HG02943 (cell line): ENCODE results near the gene RBMS3.
"Not testable (repeated sequence)": the region's sequence is repeated elsewhere in the genome, so short reads cannot be mapped to it uniquely, and the experiment has no call there.

ENCODE experiments used
- ATAC-seq: cut with Tn5 transposase; IDR thresholded peaks from one replicate; pipeline ENCODE4 v1.9.1; 2021; ENCODE audit warnings: mild to moderate bottlenecking, low read depth, moderate library complexity; ENCODE audit not compliant: unreplicated experiment

RBMS3 gene

DNA sequence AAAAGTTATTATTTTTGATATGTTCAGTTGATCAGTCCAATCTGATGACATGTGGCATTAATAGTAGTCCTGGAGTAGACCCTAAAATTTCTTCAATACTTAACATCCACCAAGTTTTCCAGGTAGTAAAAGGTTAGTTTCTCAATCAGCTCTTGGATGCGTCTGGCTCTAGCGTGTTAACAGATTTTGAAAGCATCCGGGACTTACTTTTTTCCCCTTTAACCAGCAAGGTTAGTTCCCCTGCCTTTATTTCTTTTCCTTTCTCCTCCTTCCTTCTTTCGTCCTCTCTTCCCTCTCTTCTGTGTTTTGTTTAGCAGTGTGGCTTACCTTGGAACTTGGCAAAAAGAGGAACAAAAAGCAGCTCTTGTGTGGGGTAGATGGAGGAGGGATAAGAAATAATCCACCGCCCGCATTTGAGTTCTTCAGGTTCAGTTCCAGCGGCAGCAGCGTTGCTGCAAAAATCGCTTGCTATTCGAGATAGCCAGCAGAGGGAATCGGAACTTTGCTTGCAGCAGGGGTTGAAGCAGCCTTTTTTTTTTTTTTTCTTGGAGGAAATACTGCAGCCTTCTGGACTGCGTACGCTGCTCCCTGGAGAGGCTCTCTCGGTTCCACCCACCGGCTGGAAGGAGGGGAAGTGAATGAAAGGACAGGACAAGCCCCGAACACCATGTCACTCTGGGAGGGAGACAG is at the start of gene RBMS3:
TSS of gene RBMS3 (plus strand) at position 668 of the 690 bp plus-strand sequence.
- ATAC-seq = no peak

GRCh38 chr3:29233126-29233525 is 47.7 kb upstream of the RBMS3 start:
- not testable (repeated sequence) for ATAC-seq

DNA sequence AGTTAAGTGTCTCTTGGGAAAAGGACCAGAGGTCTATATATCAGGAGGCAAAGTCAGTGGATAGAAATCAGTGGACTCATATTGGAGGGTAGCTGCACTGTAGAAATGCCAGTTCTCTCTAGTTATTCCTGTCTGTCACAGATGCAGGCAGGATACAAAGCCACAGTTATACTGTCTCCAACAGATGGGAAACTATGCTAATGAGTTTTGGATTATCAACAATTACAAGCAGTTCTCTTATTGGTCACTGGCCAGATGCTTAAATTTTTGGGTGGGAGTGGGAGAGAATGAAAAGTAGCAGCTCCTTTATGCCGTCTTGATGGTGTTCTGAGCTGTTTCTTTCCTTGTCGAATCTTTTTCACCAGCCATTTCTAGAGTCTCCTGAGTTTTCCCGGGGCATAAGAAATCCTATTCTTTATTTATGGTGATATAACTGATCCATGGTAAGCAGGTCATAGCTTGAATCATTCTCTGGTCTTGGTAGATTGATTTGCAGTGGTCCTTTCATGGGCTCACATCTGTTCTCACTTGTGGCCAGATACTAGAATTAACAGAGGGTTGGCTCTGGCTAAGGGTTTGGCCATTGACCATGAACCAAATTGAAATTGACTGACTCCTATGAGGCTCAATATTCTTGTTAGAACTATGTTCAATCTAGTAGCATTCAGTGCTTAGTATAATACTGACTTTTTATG is 44.6 kb upstream of the RBMS3 start:
- no peak for ATAC-seq

DNA sequence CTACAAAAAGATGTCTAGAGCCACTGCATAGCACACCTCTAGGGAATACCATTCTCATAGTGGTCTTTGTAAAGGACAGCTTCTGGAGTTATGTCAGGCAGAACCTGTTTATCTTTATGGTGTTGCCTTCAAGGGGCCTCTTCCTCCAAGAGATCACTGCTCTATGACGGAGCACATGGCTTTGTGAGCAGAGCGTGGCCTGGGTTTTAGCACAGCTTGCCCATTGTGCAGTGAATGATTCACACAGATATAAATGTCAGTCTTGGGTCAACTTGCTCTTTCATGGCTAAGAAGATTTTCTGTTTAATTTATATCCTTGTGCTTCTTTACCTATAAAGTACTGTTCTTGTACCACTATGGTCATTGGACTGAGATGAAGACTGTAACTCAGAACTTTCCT is 41.5 kb upstream of the RBMS3 start:
- no peak for ATAC-seq

- ATAC-seq = no peak
Observed at GRCh38 chr3:29240248-29240647, 40.6 kb upstream of the RBMS3 start.

DNA sequence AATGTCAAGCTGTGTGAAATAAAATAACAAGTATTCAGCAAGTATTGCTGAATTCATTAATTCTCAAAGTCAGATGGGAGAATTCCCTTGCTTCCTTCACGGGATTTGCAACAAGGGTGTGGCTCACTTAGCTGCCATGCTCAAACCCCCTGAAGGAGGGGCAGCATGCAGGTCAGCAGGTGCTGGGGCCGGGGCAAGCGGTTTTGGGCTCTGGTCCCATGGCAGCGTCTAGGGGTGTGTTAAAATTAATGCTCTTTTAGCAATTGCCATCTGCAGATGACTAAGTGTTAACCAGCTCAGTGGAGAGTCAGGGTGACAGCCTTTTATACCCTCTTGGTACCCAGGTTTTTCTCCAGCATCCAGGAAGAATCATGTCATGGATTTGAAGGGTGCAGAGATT is 40.0 kb upstream of the RBMS3 start:
- no peak for ATAC-seq

DNA sequence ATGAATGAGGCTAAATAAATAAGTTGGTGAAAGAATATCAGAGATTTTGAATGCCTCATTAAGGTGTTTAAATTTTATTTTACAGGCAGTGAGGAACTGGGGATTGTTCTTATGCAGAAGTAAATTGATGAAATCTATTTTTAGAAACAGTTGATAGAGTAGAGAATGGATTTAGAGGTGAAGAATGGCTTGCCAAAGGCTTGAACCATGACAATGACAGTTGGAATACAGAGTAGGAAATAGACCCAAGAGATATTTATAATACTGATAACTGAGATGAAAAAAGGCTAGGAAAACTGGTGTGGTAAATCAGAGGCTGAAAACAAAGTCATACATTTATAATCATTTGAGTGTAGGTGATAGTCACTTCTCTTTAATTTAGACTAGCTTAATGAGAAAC is 39.0 kb upstream of the RBMS3 start:
- no peak for ATAC-seq

- ATAC-seq = no peak
Observed at GRCh38 chr3:29242296-29242695, 38.6 kb upstream of the RBMS3 start.

DNA sequence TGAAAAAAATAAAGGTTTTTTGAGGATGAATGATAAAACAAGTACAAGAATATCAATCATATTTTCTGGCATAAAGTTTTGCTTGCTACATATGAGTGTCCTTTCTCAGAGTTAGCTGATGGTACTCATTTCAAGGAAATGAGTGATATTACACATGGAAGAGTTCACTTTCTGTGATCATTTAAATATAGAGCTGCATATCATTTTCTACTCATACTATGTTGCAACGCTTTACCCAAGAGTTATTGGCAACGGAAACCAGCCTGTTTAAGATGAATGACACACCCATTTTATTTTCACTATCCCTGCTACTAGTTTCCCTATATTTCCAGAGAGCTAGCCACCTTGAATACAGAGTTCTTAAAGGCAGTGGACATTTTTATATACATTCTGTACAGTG is 35.4 kb upstream of the RBMS3 start:
- no peak for ATAC-seq

GRCh38 chr3:29247088-29247745 is 33.7 kb upstream of the RBMS3 start:
- no peak for ATAC-seq

DNA sequence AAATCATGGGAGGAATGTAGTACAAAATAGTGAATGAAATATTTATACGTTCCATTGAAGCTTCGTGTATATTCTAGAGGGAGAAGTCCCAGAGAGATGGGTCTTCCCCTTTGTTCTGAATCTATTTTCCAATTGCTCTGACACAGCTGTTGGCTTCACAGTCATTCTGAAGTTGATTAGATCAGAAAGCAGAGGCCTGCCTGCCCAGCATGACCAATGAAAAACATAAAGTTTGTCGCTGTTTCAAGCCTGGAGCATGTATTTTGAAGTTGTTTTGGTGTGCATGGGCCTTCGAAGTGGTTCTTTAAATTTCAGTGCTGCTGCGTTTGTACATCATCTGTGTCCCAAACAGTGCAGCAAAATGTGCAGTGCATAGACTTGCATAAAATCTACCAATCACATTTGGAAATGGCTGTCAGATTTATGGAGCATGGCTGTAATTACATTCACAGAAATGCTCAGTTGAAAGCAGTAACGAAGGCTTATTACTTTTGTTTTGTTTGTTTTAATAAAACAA is 31.0 kb upstream of the RBMS3 start:
- no peak for ATAC-seq

DNA sequence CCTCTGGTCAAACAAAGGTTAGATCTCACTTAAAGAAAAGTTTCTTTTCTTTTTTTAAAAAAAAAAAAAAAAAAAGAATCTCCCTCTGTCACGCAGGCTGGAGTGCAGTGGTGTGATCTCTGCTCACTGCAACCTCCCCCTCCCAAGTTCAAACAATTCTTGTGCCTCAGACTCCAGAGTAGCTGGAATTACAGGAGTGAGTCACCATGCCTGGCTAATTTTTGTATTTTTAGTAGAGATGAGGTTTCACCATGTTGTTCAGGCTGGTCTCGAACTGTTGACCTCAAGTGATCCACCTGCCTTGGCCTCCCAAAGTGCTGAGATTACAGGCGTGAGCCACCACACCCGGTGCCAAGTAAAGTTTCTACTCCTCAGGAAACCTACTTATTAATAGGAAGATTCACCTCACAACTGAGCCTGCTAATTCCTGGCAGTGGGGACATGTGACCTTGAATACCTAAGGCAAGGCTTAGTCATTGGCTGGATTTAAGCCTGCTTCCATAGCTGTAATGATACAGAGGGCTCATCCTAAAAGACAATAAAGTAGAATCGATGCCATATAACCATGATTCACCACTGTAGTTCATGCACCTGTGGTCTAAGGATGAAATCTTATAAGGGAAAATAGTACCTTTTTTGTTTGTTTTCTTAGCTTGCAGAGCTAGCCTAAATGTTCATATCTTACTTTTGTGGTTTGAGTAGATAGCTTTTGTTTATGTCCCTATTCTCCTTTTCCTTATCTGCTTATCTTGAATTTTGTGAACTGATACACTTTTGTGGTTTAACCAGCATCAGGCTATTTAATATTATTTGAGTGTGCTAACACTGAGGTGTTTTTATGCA is 24.8 kb upstream of the RBMS3 start:
- no peak for ATAC-seq

- ATAC-seq = no peak
Observed at GRCh38 chr3:29258161-29258560, 22.7 kb upstream of the RBMS3 start.

DNA sequence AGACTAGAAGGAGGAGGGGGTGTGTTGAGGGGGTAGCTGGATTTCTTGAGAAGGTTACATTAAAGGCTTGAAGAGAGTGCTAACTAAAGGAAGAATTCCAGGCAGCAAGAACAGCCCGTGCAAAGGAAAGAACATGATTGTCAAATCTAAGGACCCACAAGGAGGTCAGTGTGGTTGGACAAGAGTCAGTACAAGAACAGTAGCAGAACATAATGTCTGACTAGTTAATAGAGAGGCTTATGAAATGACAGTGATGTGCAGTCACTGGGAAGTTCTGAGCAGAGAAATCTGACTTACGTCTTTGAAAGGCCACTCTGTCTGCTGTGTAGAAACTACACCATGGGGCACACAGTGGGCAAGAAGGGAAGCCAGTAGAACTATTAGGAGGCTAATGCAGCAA is 19.8 kb upstream of the RBMS3 start:
- no peak for ATAC-seq

- ATAC-seq = no peak
Observed at GRCh38 chr3:29263476-29263875, 17.4 kb upstream of the RBMS3 start.

- ATAC-seq = no peak
Observed at GRCh38 chr3:29265509-29266072, 15.3 kb upstream of the RBMS3 start.

DNA sequence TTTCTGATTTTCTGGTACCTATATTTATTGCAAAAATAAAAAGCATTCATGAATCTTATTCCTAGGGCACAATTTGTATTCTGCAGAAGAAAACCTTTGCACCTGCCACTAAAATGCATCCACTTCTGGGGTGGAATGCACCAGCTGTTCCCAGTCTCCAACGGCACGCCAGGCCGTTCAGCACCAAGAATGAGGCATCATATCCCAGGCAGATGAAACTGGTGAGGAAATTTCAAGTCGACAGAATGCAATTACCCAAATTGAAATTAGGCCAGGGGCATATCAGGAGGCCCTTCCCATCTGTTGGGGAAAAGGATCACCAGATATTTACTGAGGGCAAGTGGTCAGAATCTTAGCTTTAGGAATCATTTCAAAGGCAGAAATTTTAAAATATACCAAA is 13.6 kb upstream of the RBMS3 start:
- ATAC-seq = no peak

DNA sequence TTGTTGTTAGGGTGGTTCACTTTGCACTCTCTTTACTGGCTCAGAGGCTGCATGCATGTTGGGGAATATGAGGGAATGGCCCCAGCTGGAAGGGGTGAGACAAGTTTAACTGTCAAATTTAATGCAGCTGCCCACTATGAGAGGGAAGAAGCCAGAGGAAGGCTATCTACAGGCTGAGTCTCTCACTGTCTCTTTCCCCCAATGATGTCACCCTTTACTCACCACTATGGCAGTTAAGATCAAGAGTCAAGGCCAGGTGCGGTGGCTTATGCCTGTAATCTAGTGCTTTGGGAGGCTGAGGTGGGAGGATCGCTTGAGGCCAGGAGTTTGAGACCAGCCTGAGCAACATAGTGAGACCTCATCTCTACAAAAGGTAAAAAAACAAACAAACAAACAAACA is 12.2 kb upstream of the RBMS3 start:
- ATAC-seq = no peak

DNA sequence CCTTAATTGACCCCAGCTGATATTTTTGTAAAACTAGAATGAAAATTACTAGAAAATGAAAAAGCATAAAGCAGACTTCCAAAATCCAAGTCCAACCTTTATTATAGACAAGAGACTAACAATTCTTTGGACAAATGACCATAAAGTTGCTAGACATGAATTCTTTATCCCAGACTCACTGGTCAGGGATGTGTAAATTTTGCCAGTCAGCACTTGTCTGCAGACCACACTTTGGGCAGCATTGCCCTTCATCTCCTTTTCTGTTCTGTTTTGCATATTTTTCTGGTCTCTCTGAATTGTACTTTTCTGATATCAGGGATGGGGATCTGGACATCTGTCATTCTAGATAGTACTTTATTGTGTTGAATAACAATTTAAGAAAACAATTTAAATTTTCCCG is 10.1 kb upstream of the RBMS3 start:
- no peak for ATAC-seq

GRCh38 chr3:29271475-29271874 is 9.4 kb upstream of the RBMS3 start:
- no peak for ATAC-seq
